HepG2 (cell line): ENCODE measurements around the gene PRXL2B. TPM values are rescaled to one million over a fixed set of nuclear protein-coding genes. Genes with fewer than 3 reads are reported as not detected.

Source experiments
- AKNA ChIP-seq: sonication (generic); formaldehyde crosslinking; IDR thresholded peaks from 2 replicates; pipeline ENCODE4 v1.4.0; 2020; ENCODE audit warnings: missing genetic modification reagents, borderline replicate concordance
- DMTF1 ChIP-seq: sonication (generic); formaldehyde crosslinking; IDR thresholded peaks from 2 replicates; pipeline ENCODE4 v1.4.0; 2020; ENCODE audit warnings: mild to moderate bottlenecking, missing genetic modification reagents
- GMEB1 ChIP-seq: sonication (generic); formaldehyde crosslinking; IDR thresholded peaks from 2 replicates; pipeline ENCODE4 v1.5.1; 2020; ENCODE audit warnings: missing genetic modification reagents, mild to moderate bottlenecking, borderline replicate concordance
- MED8 ChIP-seq: sonication (generic); formaldehyde crosslinking; IDR thresholded peaks from 2 replicates; pipeline ENCODE4 v1.8.1; 2023; ENCODE audit warnings: mild to moderate bottlenecking, missing genetic modification reagents; ENCODE audit not compliant: insufficient replicate concordance
- MIER3 ChIP-seq: IDR thresholded peaks from 2 replicates; pipeline ENCODE4 v1.6.1; 2016; ENCODE audit warnings: missing compliant biosample characterization, borderline replicate concordance
- NFATC3 ChIP-seq: sonication (generic); formaldehyde crosslinking; IDR thresholded peaks from 2 replicates; pipeline ENCODE4 v1.5.1; 2020; ENCODE audit warnings: mild to moderate bottlenecking, missing genetic modification reagents
- NR2F2 ChIP-seq: IDR thresholded peaks from 2 replicates; pipeline ENCODE4 v1.6.1; 2012; ENCODE audit warnings: low read depth, inconsistent platforms, borderline replicate concordance
- SMARCC2 ChIP-seq: fragments of 450-650 bp; IDR thresholded peaks from 2 replicates; pipeline ENCODE4 v1.6.1; 2017; ENCODE audit warnings: antibody characterized with exemption, mild to moderate bottlenecking
- TP53 ChIP-seq: sonication (generic); formaldehyde crosslinking; conservative IDR thresholded peaks from 2 replicates; pipeline ENCODE4 v1.4.0; 2020; ENCODE audit warnings: missing genetic modification reagents
- ZNF10 ChIP-seq: sonication (generic); formaldehyde crosslinking; IDR thresholded peaks from 2 replicates; pipeline ENCODE4 v1.4.0; 2020; ENCODE audit warnings: mild to moderate bottlenecking, low read depth, missing genetic modification reagents, borderline replicate concordance
- ZNF33A ChIP-seq: sonication (generic); formaldehyde crosslinking; IDR thresholded peaks from 2 replicates; pipeline ENCODE4 v1.5.1; 2020; ENCODE audit warnings: missing genetic modification reagents, mild to moderate bottlenecking, moderate library complexity, borderline replicate concordance
- ZNF607 ChIP-seq: sonication (generic); formaldehyde crosslinking; IDR thresholded peaks from 2 replicates; pipeline ENCODE4 v1.5.1; 2020; ENCODE audit warnings: missing genetic modification reagents, mild to moderate bottlenecking, borderline replicate concordance
- polyA plus RNA-seq, 8 experiments: library from polyadenylated mRNA; depleted of rRNA in 3 of 8; stranded (reverse) in 7 of 8; unstranded in 1 of 8; fragments of >200 nt; fragmentation: Illumina TruSeq in 4 of 8; extraction: Trizol in 4 of 8; gene quantifications; 2 replicates each; pipeline versions ENCODE4 v1.2.1 to v1.2.3, GENCODE V29; 2011 to 2016; ENCODE audit warnings: low read depth in 4 of 8, missing spikeins in 1 of 8, mixed read lengths in 1 of 8; ENCODE audit not compliant: insufficient read depth in 1 of 8
- total RNA-seq, 5 experiments: library from RNA; depleted of rRNA; stranded (reverse); fragments of >200 nt; fragmentation: Illumina TruSeq; extraction: Trizol; gene quantifications; 2 replicates each; pipeline ENCODE4 v1.2.3, GENCODE V29; 2016; ENCODE audit warnings: low read depth in 1 of 5

Gene PRXL2B
- total and polyA plus RNA-seq, 2 of the 13 experiments (the other 11 are each of a cell fraction or from before 2014, with no cell fraction given) = 16.8 to 22.1 TPM

GRCh38 chr1:2548068-2548589, 38.4 kb upstream of the PRXL2B start (continued):
- TF ChIP-seq ZNF33A (CRISPR knock-in tag) (no peak), TP53 (CRISPR knock-in tag) (no peak), ZNF10 (CRISPR knock-in tag) (no peak), GMEB1 (CRISPR knock-in tag) (no peak), AKNA (CRISPR knock-in tag) (no peak), ZNF607 (0 out of 2 replicates have a peak, but pooled peaks have one; percentile 4), SMARCC2 (no peak), DMTF1 (CRISPR knock-in tag) (no peak), MIER3 (CRISPR knock-in tag) (no peak), NFATC3 (CRISPR knock-in tag) (no peak), NR2F2 (no peak; the same call in 1 of the 2 replicates), MED8 (CRISPR knock-in tag) (peak; percentile 15)
